H1 (cell line): ENCODE results near the gene DRAP1.

Source experiments
- BACH1 ChIP-seq: IDR thresholded peaks from 2 replicates; pipeline ENCODE4 v1.6.1; 2012; ENCODE audit warnings: low read length, improper control_type of control experiment
- EP300 ChIP-seq, 2 experiments: IDR thresholded peaks; 1 replicate in 1 of 2; 2 replicates in 1 of 2; pipeline ENCODE4 v1.6.1; 2011 to 2012; ENCODE audit warnings: low read depth in 2 of 2, low read length in 2 of 2, mild to moderate bottlenecking in 2 of 2, borderline replicate concordance in 1 of 2, inconsistent platforms in 1 of 2, moderate library complexity in 1 of 2
- EZH2 ChIP-seq: fragments of 200-600 bp; sonication (generic); IDR thresholded peaks from 2 replicates; pipeline ENCODE4 v1.7.1; 2012; ENCODE audit warnings: low read depth, mild to moderate bottlenecking, moderate library complexity, low read length, inconsistent platforms; ENCODE audit not compliant: severe bottlenecking
- GABPA ChIP-seq: IDR thresholded peaks from 2 replicates; pipeline ENCODE4 v1.6.1; 2011; ENCODE audit warnings: mild to moderate bottlenecking, low read length, moderate library complexity, borderline replicate concordance; ENCODE audit not compliant: insufficient read depth
- GTF2F1 ChIP-seq: IDR thresholded peaks from 2 replicates; pipeline ENCODE4 v1.6.1; 2012; ENCODE audit warnings: low read depth, low read length, improper control_type of control experiment, borderline replicate concordance
- KDM5A ChIP-seq: fragments of 200-600 bp; IDR thresholded peaks from 2 replicates; pipeline ENCODE4 v1.7.1; 2012; ENCODE audit warnings: mild to moderate bottlenecking, low read length, inconsistent platforms, mixed read lengths
- POLR2A ChIP-seq, 2 experiments: IDR thresholded peaks; 1 replicate in 1 of 2; 2 replicates in 1 of 2; pipeline ENCODE4 v1.6.1; 2011; ENCODE audit warnings: low read depth in 2 of 2, low read length in 2 of 2, mild to moderate bottlenecking in 2 of 2; ENCODE audit errors: control extremely low read depth in 1 of 2
- POLR2AphosphoS5 ChIP-seq: IDR thresholded peaks from 2 replicates; pipeline ENCODE4 v1.6.1; 2011; ENCODE audit warnings: low read depth, low read length
- SP1 ChIP-seq: IDR thresholded peaks from 2 replicates; pipeline ENCODE4 v1.6.1; 2011; ENCODE audit warnings: low read depth, low read length
- ZNF274 ChIP-seq: IDR thresholded peaks from 2 replicates; pipeline ENCODE4 v1.7.0; 2012; ENCODE audit warnings: low read length, borderline replicate concordance; ENCODE audit errors: extremely low read depth
- TF ChIP-seq, protein P1 (sequence below), 3 experiments: IDR thresholded peaks; 1 replicate in 2 of 3; 2 replicates in 1 of 3; pipeline versions ENCODE4 v1.5.1 to v1.6.1; 2011; ENCODE audit warnings: low read length in 3 of 3, mild to moderate bottlenecking in 3 of 3, inconsistent platforms in 2 of 3, low read depth in 1 of 3, moderate library complexity in 1 of 3; ENCODE audit not compliant: insufficient read depth in 1 of 3; ENCODE audit errors: control extremely low read depth in 1 of 3
- TF ChIP-seq, protein P2 (sequence below): IDR thresholded peaks from 2 replicates; pipeline ENCODE4 v1.6.1; 2012; ENCODE audit warnings: inconsistent platforms

DNA sequence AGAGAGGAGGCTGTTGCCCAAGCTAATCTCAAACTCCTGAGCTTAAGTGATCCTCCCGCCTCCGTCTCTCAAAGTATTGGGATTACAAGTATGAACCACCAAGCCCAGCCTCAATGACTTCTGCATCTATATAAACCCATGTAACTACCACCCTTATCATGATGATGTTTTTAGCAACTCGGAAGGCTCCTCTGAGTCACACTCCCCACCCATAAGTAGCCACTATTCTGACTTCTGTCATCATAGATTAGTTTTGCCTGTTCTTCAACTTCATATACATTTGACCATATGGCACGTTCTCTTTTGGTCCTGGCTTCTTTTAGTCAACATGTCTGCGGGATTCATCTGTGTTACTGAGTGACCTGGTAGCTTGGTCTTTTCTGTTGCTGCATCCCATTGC is 12.6 kb upstream of the DRAP1 start:
- TF ChIP-seq SP1 (no peak), GABPA (no peak), ZNF274 (no peak), POLR2AphosphoS5 (no peak), GTF2F1 (no peak), POLR2A (IDR thresholded peaks at IDR 0.05; ENCODE audit: control extremely low read depth in 1 of 2, low read depth in 2 of 2, low read length in 2 of 2) (no peak), EZH2 (no peak), EP300 (IDR thresholded peaks at IDR 0.05; ENCODE audit: borderline replicate concordance in 1 of 2, low read depth in 2 of 2, low read length in 2 of 2) (no peak), BACH1 (no peak), KDM5A (no peak)
- TF ChIP-seq, protein P1, sequence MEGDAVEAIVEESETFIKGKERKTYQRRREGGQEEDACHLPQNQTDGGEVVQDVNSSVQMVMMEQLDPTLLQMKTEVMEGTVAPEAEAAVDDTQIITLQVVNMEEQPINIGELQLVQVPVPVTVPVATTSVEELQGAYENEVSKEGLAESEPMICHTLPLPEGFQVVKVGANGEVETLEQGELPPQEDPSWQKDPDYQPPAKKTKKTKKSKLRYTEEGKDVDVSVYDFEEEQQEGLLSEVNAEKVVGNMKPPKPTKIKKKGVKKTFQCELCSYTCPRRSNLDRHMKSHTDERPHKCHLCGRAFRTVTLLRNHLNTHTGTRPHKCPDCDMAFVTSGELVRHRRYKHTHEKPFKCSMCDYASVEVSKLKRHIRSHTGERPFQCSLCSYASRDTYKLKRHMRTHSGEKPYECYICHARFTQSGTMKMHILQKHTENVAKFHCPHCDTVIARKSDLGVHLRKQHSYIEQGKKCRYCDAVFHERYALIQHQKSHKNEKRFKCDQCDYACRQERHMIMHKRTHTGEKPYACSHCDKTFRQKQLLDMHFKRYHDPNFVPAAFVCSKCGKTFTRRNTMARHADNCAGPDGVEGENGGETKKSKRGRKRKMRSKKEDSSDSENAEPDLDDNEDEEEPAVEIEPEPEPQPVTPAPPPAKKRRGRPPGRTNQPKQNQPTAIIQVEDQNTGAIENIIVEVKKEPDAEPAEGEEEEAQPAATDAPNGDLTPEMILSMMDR (IDR thresholded peaks at IDR 0.05; ENCODE audit: control extremely low read depth in 1 of 3, insufficient read depth in 1 of 3, low read depth in 1 of 3, low read length in 3 of 3): no peak
- TF ChIP-seq, protein P2, sequence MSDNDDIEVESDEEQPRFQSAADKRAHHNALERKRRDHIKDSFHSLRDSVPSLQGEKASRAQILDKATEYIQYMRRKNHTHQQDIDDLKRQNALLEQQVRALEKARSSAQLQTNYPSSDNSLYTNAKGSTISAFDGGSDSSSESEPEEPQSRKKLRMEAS: no peak
